Measurements from ENCODE around the gene DLG2.

The DLG2 gene

GRCh38 chr11:83941050-83941449 is 1686.1 kb downstream of the DLG2 start:
- Histone ChIP-seq H3K4me3 (ENCODE audit: low read depth, low read length) (no peak overlapping the region), H3K9me3 (ENCODE audit: control insufficient read depth, insufficient read depth, low read depth, low read length) (0 out of 2 replicates have a peak, but pooled peaks cover 2% of the 10 kb centered on the region), H3K27ac (ENCODE audit: low read depth, low read length) (no peak overlapping the region)

GRCh38 chr11:83938148-83938547 is 1689.0 kb downstream of the DLG2 start:
- Histone ChIP-seq H3K4me3 (ENCODE audit: low read depth, low read length) (no peak overlapping the region), H3K9me3 (ENCODE audit: control insufficient read depth, insufficient read depth, low read depth, low read length) (no peaks in the 10 kb centered on the region), H3K27ac (ENCODE audit: low read depth, low read length) (no peak overlapping the region), H3K27me3 (ENCODE audit: control insufficient read depth, insufficient read depth, low read length) (no peaks in the 10 kb centered on the region), H3K36me3 (ENCODE audit: control insufficient read depth, insufficient read depth, low read length) (no peaks in the 10 kb centered on the region), H3K9ac (ENCODE audit: low read length) (no peak overlapping the region), H3K4me1 (ENCODE audit: control insufficient read depth, insufficient read depth, low read length) (no peaks in the 10 kb centered on the region)

More at GRCh38 chr11:83941050-83941449, 1686.1 kb downstream of the DLG2 start:
- H3K27me3 ChIP-seq (ENCODE audit: control insufficient read depth, insufficient read depth, low read length): no peaks in the 10 kb centered on the region
- H3K4me1 ChIP-seq (ENCODE audit: control insufficient read depth, insufficient read depth, low read length): no peaks in the 10 kb centered on the region
- H3K9ac ChIP-seq (ENCODE audit: low read length): no peak overlapping the region
- no peaks in the 10 kb centered on the region for H3K36me3 ChIP-seq (ENCODE audit: control insufficient read depth, insufficient read depth, low read length)

- no peaks in the 10 kb centered on the region for H3K36me3 ChIP-seq (ENCODE audit: control insufficient read depth, insufficient read depth, low read length)
- H3K4me1 ChIP-seq (ENCODE audit: control insufficient read depth, insufficient read depth, low read length): no peaks in the 10 kb centered on the region
- H3K27me3 ChIP-seq (ENCODE audit: control insufficient read depth, insufficient read depth, low read length): no peaks in the 10 kb centered on the region
- no peak overlapping the region for H3K9ac ChIP-seq (ENCODE audit: low read length)
- H3K27ac ChIP-seq (ENCODE audit: low read depth, low read length): no peak overlapping the region
- no peaks in the 10 kb centered on the region for H3K9me3 ChIP-seq (ENCODE audit: control insufficient read depth, insufficient read depth, low read depth, low read length)
- H3K4me3 ChIP-seq (ENCODE audit: low read depth, low read length): no peak overlapping the region
Measured at GRCh38 chr11:83933008-83933407, 1694.1 kb downstream of the DLG2 start.

GRCh38 chr11:83927422-83927821 is 1699.7 kb downstream of the DLG2 start:
- Histone ChIP-seq H3K9me3 (ENCODE audit: control insufficient read depth, insufficient read depth, low read depth, low read length) (no peaks in the 10 kb centered on the region), H3K4me1 (ENCODE audit: control insufficient read depth, insufficient read depth, low read length) (no peaks in the 10 kb centered on the region), H3K27me3 (ENCODE audit: control insufficient read depth, insufficient read depth, low read length) (no peaks in the 10 kb centered on the region), H3K27ac (ENCODE audit: low read depth, low read length) (no peak overlapping the region), H3K9ac (ENCODE audit: low read length) (no peak overlapping the region), H3K36me3 (ENCODE audit: control insufficient read depth, insufficient read depth, low read length) (no peaks in the 10 kb centered on the region), H3K4me3 (ENCODE audit: low read depth, low read length) (no peak overlapping the region)

GRCh38 chr11:83924795-83925542 is 1702.2 kb downstream of the DLG2 start:
- no peak overlapping the region for H3K9ac ChIP-seq (ENCODE audit: low read length)

GRCh38 chr11:83923961-83924360 is 1703.2 kb downstream of the DLG2 start:
- no peaks in the 10 kb centered on the region for H3K4me1 ChIP-seq (ENCODE audit: control insufficient read depth, insufficient read depth, low read length)
- no peaks in the 10 kb centered on the region for H3K9me3 ChIP-seq (ENCODE audit: control insufficient read depth, insufficient read depth, low read depth, low read length)
- H3K4me3 ChIP-seq (ENCODE audit: low read depth, low read length): no peak overlapping the region
- no peak overlapping the region for H3K27ac ChIP-seq (ENCODE audit: low read depth, low read length)
- H3K27me3 ChIP-seq (ENCODE audit: control insufficient read depth, insufficient read depth, low read length): no peaks in the 10 kb centered on the region
- no peaks in the 10 kb centered on the region for H3K36me3 ChIP-seq (ENCODE audit: control insufficient read depth, insufficient read depth, low read length)
- no peak overlapping the region for H3K9ac ChIP-seq (ENCODE audit: low read length)

More at GRCh38 chr11:83924795-83925542, 1702.2 kb downstream of the DLG2 start:
- no peak overlapping the region for H3K4me3 ChIP-seq (ENCODE audit: low read depth, low read length)
- H3K4me1 ChIP-seq (ENCODE audit: control insufficient read depth, insufficient read depth, low read length): no peaks in the 10 kb centered on the region
- H3K9me3 ChIP-seq (ENCODE audit: control insufficient read depth, insufficient read depth, low read depth, low read length): no peaks in the 10 kb centered on the region
- H3K27me3 ChIP-seq (ENCODE audit: control insufficient read depth, insufficient read depth, low read length): no peaks in the 10 kb centered on the region
- H3K27ac ChIP-seq (ENCODE audit: low read depth, low read length): no peak overlapping the region
- no peaks in the 10 kb centered on the region for H3K36me3 ChIP-seq (ENCODE audit: control insufficient read depth, insufficient read depth, low read length)

- no peaks in the 10 kb centered on the region for H3K36me3 ChIP-seq (ENCODE audit: control insufficient read depth, insufficient read depth, low read length)
- H3K9ac ChIP-seq (ENCODE audit: low read length): no peak overlapping the region
- H3K27me3 ChIP-seq (ENCODE audit: control insufficient read depth, insufficient read depth, low read length): no peaks in the 10 kb centered on the region
- no peak overlapping the region for H3K27ac ChIP-seq (ENCODE audit: low read depth, low read length)
- no peak overlapping the region for H3K4me3 ChIP-seq (ENCODE audit: low read depth, low read length)
- H3K9me3 ChIP-seq (ENCODE audit: control insufficient read depth, insufficient read depth, low read depth, low read length): no peaks in the 10 kb centered on the region
- no peaks in the 10 kb centered on the region for H3K4me1 ChIP-seq (ENCODE audit: control insufficient read depth, insufficient read depth, low read length)
Measured at GRCh38 chr11:83922953-83923352, 1704.2 kb downstream of the DLG2 start.

- Histone ChIP-seq H3K4me3 (ENCODE audit: low read depth, low read length) (no peak overlapping the region), H3K4me1 (ENCODE audit: control insufficient read depth, insufficient read depth, low read length) (no peaks in the 10 kb centered on the region), H3K9ac (ENCODE audit: low read length) (no peak overlapping the region), H3K27ac (ENCODE audit: low read depth, low read length) (no peak overlapping the region), H3K36me3 (ENCODE audit: control insufficient read depth, insufficient read depth, low read length) (no peaks in the 10 kb centered on the region), H3K9me3 (ENCODE audit: control insufficient read depth, insufficient read depth, low read depth, low read length) (no peaks in the 10 kb centered on the region), H3K27me3 (ENCODE audit: control insufficient read depth, insufficient read depth, low read length) (no peaks in the 10 kb centered on the region)
Measured at GRCh38 chr11:83922318-83922717, 1704.8 kb downstream of the DLG2 start.

GRCh38 chr11:83921447-83922192 is 1705.5 kb downstream of the DLG2 start:
- Histone ChIP-seq H3K9ac (ENCODE audit: low read length) (no peak overlapping the region), H3K4me3 (ENCODE audit: low read depth, low read length) (no peak overlapping the region), H3K4me1 (ENCODE audit: control insufficient read depth, insufficient read depth, low read length) (no peaks in the 10 kb centered on the region), H3K27ac (ENCODE audit: low read depth, low read length) (no peak overlapping the region), H3K9me3 (ENCODE audit: control insufficient read depth, insufficient read depth, low read depth, low read length) (no peaks in the 10 kb centered on the region), H3K36me3 (ENCODE audit: control insufficient read depth, insufficient read depth, low read length) (no peaks in the 10 kb centered on the region), H3K27me3 (ENCODE audit: control insufficient read depth, insufficient read depth, low read length) (no peaks in the 10 kb centered on the region)

GRCh38 chr11:83918476-83918875 is 1708.7 kb downstream of the DLG2 start:
- no peaks in the 10 kb centered on the region for H3K27me3 ChIP-seq (ENCODE audit: control insufficient read depth, insufficient read depth, low read length)
- H3K27ac ChIP-seq (ENCODE audit: low read depth, low read length): no peak overlapping the region
- H3K9me3 ChIP-seq (ENCODE audit: control insufficient read depth, insufficient read depth, low read depth, low read length): no peaks in the 10 kb centered on the region
- no peaks in the 10 kb centered on the region for H3K36me3 ChIP-seq (ENCODE audit: control insufficient read depth, insufficient read depth, low read length)
- no peak overlapping the region for H3K9ac ChIP-seq (ENCODE audit: low read length)
- H3K4me3 ChIP-seq (ENCODE audit: low read depth, low read length): no peak overlapping the region
- no peaks in the 10 kb centered on the region for H3K4me1 ChIP-seq (ENCODE audit: control insufficient read depth, insufficient read depth, low read length)

- H3K36me3 ChIP-seq (ENCODE audit: control insufficient read depth, insufficient read depth, low read length): no peaks in the 10 kb centered on the region
- no peaks in the 10 kb centered on the region for H3K4me1 ChIP-seq (ENCODE audit: control insufficient read depth, insufficient read depth, low read length)
- no peaks in the 10 kb centered on the region for H3K27me3 ChIP-seq (ENCODE audit: control insufficient read depth, insufficient read depth, low read length)
- no peak overlapping the region for H3K27ac ChIP-seq (ENCODE audit: low read depth, low read length)
- no peak overlapping the region for H3K9ac ChIP-seq (ENCODE audit: low read length)
- no peaks in the 10 kb centered on the region for H3K9me3 ChIP-seq (ENCODE audit: control insufficient read depth, insufficient read depth, low read depth, low read length)
- no peak overlapping the region for H3K4me3 ChIP-seq (ENCODE audit: low read depth, low read length)
Measured at GRCh38 chr11:83914995-83915394, 1712.1 kb downstream of the DLG2 start.

Measured in HUES6 (cell line).